HG03442 (cell line): Measurements from ENCODE around the gene CLEC6A.
"Not testable (repeated sequence)": the region's sequence is repeated elsewhere in the genome, so short reads cannot be mapped to it uniquely, and the experiment has no call there.

Experiments
- ATAC-seq: cut with Tn5 transposase; IDR thresholded peaks from one replicate; pipeline ENCODE4 v1.9.1; 2021; ENCODE audit warnings: mild to moderate bottlenecking, moderate library complexity; ENCODE audit not compliant: unreplicated experiment

The CLEC6A gene

GRCh38 chr12:8493084-8493483, 37.3 kb downstream of the CLEC6A start:
- ATAC-seq: peak; percentile 98

GRCh38 chr12:8495671-8496070, 39.9 kb downstream of the CLEC6A start:
- not testable (repeated sequence) for ATAC-seq

- not testable (repeated sequence) for ATAC-seq
Measured at GRCh38 chr12:8496074-8496473, 40.3 kb downstream of the CLEC6A start.

- ATAC-seq: no peak
Measured at GRCh38 chr12:8499616-8500015, 43.9 kb downstream of the CLEC6A start.

- ATAC-seq: no peak
Measured at GRCh38 chr12:8501720-8502119, 46.0 kb downstream of the CLEC6A start.

GRCh38 chr12:8504351-8504750, 48.6 kb downstream of the CLEC6A start:
- no peak for ATAC-seq

- ATAC-seq: no peak
Measured at GRCh38 chr12:8507596-8507995, 51.8 kb downstream of the CLEC6A start.

- no peak for ATAC-seq
Measured at GRCh38 chr12:8508223-8508622, 52.5 kb downstream of the CLEC6A start.

GRCh38 chr12:8508910-8509841, 53.4 kb downstream of the CLEC6A start:
- ATAC-seq: no peak

- no peak for ATAC-seq
Measured at GRCh38 chr12:8513256-8513655, 57.5 kb downstream of the CLEC6A start, which contains the start of gene CLEC4D. TSS of gene CLEC4D (plus strand) at chr12:8513503. CDS start at chr12:8513733, 230 bp downstream.

- no peak for ATAC-seq
Measured at GRCh38 chr12:8517971-8518370, 62.2 kb downstream of the CLEC6A start.

GRCh38 chr12:8519171-8519570, 63.4 kb downstream of the CLEC6A start:
- ATAC-seq: no peak

- no peak for ATAC-seq
Measured at GRCh38 chr12:8527250-8528130, 71.7 kb downstream of the CLEC6A start.
